DND-41 (cell line): ENCODE measurements around the gene TSPAN5.

Experiments
- EZH2 ChIP-seq: IDR thresholded peaks from 3 replicates; pipeline ENCODE4 v1.6.1; 2012; ENCODE audit warnings: borderline replicate concordance, low read depth, mild to moderate bottlenecking, moderate library complexity, low read length, inconsistent platforms; ENCODE audit not compliant: severe bottlenecking
- TF ChIP-seq, protein P1 (sequence below): IDR thresholded peaks from 2 replicates; pipeline ENCODE4 v1.5.1; 2012; ENCODE audit warnings: borderline replicate concordance, low read length, moderate library complexity, mild to moderate bottlenecking; ENCODE audit not compliant: poor library complexity, severe bottlenecking; ENCODE audit errors: extremely low read depth

DNA sequence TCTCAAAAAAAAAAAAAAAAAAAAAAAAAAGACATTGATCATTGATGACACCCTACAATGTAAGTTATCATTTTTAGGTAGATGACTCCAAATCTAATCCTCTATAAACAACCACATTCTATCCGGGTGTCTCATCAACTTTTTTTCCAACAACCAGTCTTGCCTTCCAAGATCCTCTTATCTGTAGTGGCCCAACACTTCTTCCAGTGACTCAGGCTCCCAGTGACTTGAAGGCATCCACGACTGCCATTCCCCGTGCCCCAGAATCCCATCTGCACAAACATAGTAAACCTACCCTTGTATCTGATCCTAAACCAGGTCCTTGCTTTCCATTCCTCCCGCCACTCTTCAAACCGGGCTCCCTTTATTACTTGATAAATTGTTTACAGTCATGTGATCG, 15.6 kb upstream of the TSPAN5 start:
- TF ChIP-seq, protein P1, sequence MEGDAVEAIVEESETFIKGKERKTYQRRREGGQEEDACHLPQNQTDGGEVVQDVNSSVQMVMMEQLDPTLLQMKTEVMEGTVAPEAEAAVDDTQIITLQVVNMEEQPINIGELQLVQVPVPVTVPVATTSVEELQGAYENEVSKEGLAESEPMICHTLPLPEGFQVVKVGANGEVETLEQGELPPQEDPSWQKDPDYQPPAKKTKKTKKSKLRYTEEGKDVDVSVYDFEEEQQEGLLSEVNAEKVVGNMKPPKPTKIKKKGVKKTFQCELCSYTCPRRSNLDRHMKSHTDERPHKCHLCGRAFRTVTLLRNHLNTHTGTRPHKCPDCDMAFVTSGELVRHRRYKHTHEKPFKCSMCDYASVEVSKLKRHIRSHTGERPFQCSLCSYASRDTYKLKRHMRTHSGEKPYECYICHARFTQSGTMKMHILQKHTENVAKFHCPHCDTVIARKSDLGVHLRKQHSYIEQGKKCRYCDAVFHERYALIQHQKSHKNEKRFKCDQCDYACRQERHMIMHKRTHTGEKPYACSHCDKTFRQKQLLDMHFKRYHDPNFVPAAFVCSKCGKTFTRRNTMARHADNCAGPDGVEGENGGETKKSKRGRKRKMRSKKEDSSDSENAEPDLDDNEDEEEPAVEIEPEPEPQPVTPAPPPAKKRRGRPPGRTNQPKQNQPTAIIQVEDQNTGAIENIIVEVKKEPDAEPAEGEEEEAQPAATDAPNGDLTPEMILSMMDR = no peak
- TF ChIP-seq EZH2 = no peak
